HG02884 (cell line): ENCODE measurements around the gene CRACDL.

Source experiments
- ATAC-seq: cut with Tn5 transposase; IDR thresholded peaks from one replicate; pipeline ENCODE4 v1.9.1; 2021; ENCODE audit warnings: mild to moderate bottlenecking, moderate library complexity; ENCODE audit not compliant: unreplicated experiment

The CRACDL gene

GRCh38 chr2:98778741-98779483 is 157.1 kb downstream of the CRACDL start:
- no peak for ATAC-seq

GRCh38 chr2:98778151-98778550 is 157.9 kb downstream of the CRACDL start:
- ATAC-seq: no peak

GRCh38 chr2:98777710-98778109 is 158.3 kb downstream of the CRACDL start:
- ATAC-seq: no peak

- ATAC-seq: no peak
These were observed 158.9 kb downstream of the CRACDL start for GRCh38 chr2:98777076-98777475.

GRCh38 chr2:98776136-98776535 is 159.9 kb downstream of the CRACDL start:
- no peak for ATAC-seq

- ATAC-seq: no peak
These were observed 160.7 kb downstream of the CRACDL start for GRCh38 chr2:98775146-98775986.

- ATAC-seq: no peak
These were observed 162.1 kb downstream of the CRACDL start for GRCh38 chr2:98773907-98774306.

- no peak for ATAC-seq
These were observed 162.9 kb downstream of the CRACDL start for GRCh38 chr2:98773169-98773568.

- no peak for ATAC-seq
These were observed 163.5 kb downstream of the CRACDL start for GRCh38 chr2:98772536-98772935.

- ATAC-seq: no peak
These were observed 164.1 kb downstream of the CRACDL start for GRCh38 chr2:98771721-98772524.

GRCh38 chr2:98771264-98771663 is 164.8 kb downstream of the CRACDL start:
- no peak for ATAC-seq

- ATAC-seq: no peak
These were observed 166.2 kb downstream of the CRACDL start for GRCh38 chr2:98769784-98770183.

- no peak for ATAC-seq
These were observed 166.9 kb downstream of the CRACDL start for GRCh38 chr2:98769114-98769476.

GRCh38 chr2:98768384-98769113 is 167.5 kb downstream of the CRACDL start:
- no peak for ATAC-seq

- ATAC-seq: no peak
These were observed 171.5 kb downstream of the CRACDL start for GRCh38 chr2:98764499-98764898.

GRCh38 chr2:98763209-98763951 is 172.6 kb downstream of the CRACDL start:
- ATAC-seq: no peak

GRCh38 chr2:98761909-98762308 is 174.1 kb downstream of the CRACDL start:
- ATAC-seq: no peak

GRCh38 chr2:98761267-98761781 is 174.7 kb downstream of the CRACDL start:
- no peak for ATAC-seq

- ATAC-seq: no peak
These were observed 176.0 kb downstream of the CRACDL start for GRCh38 chr2:98759827-98760625.
